Esophagus squamous epithelium (tissue), 4 donors: ENCODE measurements around the gene CTSE.

Source experiments
- POLR2A ChIP-seq, 4 donors: fragments of 450-650 bp; IDR thresholded peaks; one replicate each; pipeline ENCODE4 v1.6.1; 2017; ENCODE audit warnings: antibody characterized with exemption in 4 of 4, mild to moderate bottlenecking in 4 of 4, moderate library complexity in 3 of 4
- TF ChIP-seq, protein P1 (sequence below), 6 experiments: fragments of 450-650 bp in 4 of 6; fragments of 200-600 bp in 2 of 6; sonication (generic) in 2 of 6; IDR thresholded peaks; one replicate each; pipeline ENCODE4 v1.5.1; 2016 to 2019; ENCODE audit warnings: antibody characterized with exemption in 6 of 6, mild to moderate bottlenecking in 4 of 6, moderate library complexity in 4 of 6

DNA sequence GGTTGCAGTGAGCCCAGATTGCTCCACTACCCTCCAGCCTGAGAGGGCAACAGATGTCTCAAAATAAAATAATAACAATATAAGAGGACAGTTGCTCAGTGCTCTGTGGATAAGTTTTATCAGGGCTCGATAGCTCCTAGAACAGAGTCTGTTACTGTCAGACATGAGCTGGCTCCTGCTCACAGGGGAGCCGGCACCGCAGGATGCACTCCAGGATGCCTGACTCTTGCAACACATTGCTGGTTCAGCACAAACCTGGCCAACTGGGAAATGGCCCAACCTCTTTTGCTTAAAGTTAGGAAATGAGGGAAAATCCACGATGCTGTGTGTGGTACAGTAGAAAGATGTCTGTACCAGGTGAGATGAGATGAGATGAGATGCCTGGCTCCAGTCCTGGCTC is 5.8 kb upstream of the CTSE start:
- TF ChIP-seq POLR2A (IDR thresholded peaks at IDR 0.05): no peak
- TF ChIP-seq, protein P1, sequence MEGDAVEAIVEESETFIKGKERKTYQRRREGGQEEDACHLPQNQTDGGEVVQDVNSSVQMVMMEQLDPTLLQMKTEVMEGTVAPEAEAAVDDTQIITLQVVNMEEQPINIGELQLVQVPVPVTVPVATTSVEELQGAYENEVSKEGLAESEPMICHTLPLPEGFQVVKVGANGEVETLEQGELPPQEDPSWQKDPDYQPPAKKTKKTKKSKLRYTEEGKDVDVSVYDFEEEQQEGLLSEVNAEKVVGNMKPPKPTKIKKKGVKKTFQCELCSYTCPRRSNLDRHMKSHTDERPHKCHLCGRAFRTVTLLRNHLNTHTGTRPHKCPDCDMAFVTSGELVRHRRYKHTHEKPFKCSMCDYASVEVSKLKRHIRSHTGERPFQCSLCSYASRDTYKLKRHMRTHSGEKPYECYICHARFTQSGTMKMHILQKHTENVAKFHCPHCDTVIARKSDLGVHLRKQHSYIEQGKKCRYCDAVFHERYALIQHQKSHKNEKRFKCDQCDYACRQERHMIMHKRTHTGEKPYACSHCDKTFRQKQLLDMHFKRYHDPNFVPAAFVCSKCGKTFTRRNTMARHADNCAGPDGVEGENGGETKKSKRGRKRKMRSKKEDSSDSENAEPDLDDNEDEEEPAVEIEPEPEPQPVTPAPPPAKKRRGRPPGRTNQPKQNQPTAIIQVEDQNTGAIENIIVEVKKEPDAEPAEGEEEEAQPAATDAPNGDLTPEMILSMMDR (IDR thresholded peaks at IDR 0.05): no peak
